SK-N-DZ (cell line): ENCODE results near the gene TUBA1C. TPM values are rescaled to one million over a fixed set of nuclear protein-coding genes. Genes with fewer than 3 reads are reported as not detected.

Source experiments
- DNase-seq: peaks from one replicate; pipeline ENCODE4 v3.0.0-alpha.2; 2015; ENCODE audit warnings: low spot score
- polyA plus RNA-seq, 2 experiments: library from polyadenylated mRNA; depleted of rRNA; stranded (reverse); fragments of >200 nt; gene quantifications; 2 replicates each; pipeline ENCODE4 v1.2.3, GENCODE V29; 2014

TUBA1C gene
- 6.9 and 9.3 TPM in 2 replicates for polyA plus RNA-seq (2014; cell fraction: cytosol; rRNA removed)
- polyA plus RNA-seq (2014; cell fraction: nucleus; rRNA removed): 0.52 and 4.8 TPM in 2 replicates

DNA sequence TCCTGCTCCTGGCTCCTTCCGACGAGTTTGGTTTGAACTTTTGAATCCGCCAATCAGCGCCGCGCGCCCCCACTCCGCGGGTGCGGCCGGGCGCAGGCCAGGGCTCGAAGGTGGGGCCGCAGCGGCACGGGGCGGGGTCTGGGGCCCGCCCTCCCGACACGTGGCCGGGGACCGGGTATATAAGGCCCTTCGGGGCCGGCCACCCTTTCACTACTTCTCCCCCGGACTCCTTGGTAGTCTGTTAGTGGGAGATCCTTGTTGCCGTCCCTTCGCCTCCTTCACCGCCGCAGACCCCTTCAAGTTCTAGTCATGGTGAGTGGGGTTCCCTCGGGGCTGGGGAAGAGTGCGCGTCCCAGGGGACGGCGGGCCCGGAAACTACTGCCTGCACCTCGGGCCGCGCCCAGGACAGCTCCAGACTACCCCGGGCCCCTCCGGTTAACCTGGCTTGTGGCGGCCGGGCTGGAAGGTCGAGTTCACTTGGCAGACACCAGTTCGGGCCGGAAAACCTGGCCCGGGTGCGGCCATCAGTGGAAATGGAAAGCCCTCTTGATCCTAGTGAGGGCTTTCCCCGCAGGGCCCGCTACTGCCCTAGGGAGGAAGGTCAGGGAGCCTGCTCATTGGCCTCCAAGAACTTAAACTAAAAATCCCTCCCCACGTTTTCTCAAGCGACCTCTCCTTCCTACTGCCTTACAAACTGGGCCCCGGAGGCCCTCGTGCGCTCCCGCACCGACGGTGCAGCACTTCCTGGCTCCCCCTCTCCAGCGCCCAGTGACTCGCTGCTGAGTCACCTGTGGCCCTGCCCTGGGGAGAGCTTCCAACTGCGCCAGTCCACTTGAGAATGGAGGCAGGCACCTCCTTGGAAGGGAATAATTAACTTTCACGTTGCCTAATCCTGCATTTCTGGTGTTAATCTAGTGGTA lies at the start of gene TUBA1C:
TUBA1C (plus strand) TSS at position 210 of the 920 bp plus-strand sequence; CDS start at position 310, 100 bp downstream.
- no peak for DNase-seq

GRCh38 chr12:49219417-49220026 lies 45.4 kb upstream of the TUBA1C start:
- no peak for DNase-seq

DNA sequence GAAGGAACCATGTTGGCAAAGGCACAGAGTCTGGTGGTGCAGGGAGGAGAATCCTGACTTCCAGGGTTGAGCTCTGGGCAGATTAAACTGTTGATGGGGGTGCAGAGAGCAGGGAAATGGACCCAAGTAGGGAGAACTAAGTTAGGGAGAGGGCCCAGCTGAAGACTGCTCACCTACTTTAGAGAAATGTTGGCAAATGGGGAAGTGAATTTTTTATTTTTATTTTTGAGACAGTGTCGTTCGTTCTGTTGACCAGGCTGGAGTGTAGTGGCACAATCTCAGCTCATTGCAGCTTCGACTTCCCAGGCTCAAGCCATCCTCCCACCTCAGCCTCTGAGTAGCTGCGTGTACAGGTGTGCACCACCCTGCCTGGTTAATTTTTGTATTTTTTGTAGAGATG lies 43.9 kb upstream of the TUBA1C start:
- no peak for DNase-seq

GRCh38 chr12:49223122-49223521 lies 41.8 kb upstream of the TUBA1C start:
- DNase-seq: no peak

- DNase-seq: peak; percentile 84
Observed at GRCh38 chr12:49223590-49224369, 41.1 kb upstream of the TUBA1C start.

GRCh38 chr12:49225576-49226166 lies 39.2 kb upstream of the TUBA1C start:
- DNase-seq: no peak

DNA sequence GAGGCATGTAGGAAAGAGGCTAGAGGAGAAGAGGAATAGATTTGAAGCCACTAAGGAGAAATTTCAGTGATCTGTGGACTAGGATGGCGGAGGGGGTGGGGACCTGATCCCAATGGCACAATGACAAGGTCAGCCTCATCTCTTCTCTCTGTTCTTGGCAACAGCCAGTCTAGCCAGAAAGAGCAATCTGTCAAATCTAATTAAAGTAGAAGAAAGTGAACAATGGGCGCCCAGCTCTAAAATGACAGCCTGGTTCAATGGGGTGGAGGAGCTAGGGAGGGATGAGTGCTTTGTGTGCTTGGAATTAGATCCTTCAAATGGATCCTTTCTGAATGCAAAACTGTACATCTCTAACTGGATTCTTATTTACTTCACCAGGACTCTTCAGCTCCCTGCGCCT lies 37.2 kb upstream of the TUBA1C start:
- DNase-seq: peak; percentile 72

DNA sequence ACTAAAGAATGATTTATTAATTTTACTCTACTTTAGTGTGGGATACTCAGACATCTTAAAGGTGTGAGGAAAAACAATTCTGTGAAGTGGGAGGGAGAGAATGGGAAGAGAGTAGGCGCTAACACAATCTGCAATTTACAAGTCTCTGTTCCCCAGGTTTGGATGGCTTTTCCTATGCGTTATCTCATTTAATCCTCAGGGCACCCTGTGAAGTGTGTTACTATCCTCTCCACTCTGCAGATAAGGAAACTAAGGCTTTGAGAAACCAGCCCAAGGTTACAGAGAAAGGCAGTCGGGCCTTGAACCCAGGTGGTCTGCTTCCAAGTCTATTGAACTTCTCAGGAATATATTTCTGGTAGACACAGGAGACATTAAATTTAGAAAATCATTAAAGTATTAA lies 36.2 kb upstream of the TUBA1C start:
- no peak for DNase-seq

- no peak for DNase-seq
Observed at GRCh38 chr12:49230176-49230804, 34.6 kb upstream of the TUBA1C start.

- DNase-seq: no peak
Observed at GRCh38 chr12:49230805-49231194, 34.1 kb upstream of the TUBA1C start.

DNA sequence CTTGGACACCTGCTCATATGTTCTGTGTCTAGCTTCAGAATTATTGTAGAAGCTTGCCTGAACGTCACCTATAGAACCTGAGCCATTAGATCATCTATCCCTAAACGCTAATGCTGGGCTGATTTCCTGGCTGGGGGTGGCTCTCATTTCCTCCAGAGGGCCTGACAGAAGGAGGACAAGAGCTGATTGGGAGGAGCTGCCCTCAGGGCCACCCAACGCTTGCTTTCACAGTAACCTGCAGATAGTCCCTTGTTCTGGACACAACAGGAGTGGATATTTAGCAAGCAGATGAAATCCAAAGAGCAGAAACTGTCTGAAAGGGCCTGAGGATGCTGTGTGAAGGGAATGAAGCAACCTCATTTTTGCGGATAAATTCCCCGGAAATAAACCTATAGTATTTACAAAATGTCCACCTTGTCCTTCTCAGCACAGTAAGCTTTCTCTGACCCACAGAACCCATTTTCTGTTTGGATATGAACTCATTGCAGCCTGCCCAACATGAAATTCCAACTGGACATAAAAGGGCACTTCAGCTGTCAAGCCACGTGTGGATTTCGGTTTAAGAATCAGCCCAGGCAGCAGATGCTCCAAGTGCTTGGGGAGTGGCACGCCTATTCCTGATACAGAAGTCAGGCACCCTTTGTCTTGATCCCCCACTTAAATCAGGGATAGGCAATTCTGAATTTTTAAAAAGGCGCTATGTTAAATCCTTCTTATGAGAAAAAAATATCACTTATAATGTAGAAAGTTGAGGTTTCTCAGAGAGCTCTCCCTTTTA lies 32.8 kb upstream of the TUBA1C start:
- peak; percentile 73 for DNase-seq

GRCh38 chr12:49232940-49233841 lies 31.7 kb upstream of the TUBA1C start:
- DNase-seq: peak; percentile 93

DNA sequence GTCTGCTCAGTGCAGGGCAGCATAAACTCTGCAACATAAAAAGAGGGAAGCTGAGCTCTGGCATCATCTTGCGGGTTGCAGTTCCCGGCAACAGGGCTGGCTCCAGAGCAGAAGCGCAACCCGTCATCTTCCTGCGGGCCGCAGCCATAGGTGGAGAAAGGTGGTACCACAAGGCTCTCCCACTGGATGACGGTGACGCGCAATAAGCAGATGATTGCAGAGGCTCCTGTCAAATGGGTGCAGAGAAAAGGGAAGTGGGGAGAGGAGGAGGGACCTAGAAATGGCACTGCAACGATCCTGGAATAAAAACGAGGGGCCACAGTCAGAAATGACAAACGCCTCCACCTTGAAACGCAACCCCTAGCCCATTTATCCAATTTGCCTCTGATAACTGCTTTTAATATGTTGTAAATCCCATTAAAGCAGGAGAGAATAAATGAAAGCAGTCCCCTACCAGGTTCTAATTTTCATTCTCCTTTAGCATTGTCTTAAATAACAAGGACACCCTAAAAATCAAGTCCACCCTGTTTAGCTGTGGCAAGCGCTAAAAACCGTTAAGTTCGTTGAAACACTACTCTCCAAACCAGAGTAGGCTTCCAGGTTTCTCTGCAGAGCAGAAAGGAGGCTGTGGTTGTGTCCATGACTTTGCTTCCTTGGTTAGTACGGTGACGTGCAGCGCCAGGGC lies 30.9 kb upstream of the TUBA1C start:
- peak; percentile 96 for DNase-seq

- DNase-seq: no peak
Observed at GRCh38 chr12:49236423-49236822, 28.5 kb upstream of the TUBA1C start.

- DNase-seq: no peak
Observed at GRCh38 chr12:49243631-49244030, 21.3 kb upstream of the TUBA1C start.

DNA sequence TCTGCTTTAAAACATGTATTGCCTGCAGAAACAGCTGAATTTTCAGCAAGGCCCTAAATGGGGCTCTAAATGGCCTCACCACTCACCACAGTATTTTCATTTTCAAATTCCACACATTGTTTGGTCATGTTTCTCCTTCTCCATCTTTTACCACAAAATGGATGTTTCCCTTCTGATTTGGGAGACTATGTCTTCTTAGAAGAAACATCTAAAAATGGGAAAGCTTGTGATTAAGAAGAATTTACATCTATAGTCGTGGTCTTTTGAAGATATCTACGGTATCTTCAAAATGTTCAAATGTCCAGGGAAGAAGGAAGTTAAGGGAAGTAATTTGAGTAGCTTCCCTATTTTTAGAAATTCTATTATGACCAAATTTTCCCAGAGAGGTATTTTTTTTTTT lies 20.7 kb upstream of the TUBA1C start:
- no peak for DNase-seq

DNA sequence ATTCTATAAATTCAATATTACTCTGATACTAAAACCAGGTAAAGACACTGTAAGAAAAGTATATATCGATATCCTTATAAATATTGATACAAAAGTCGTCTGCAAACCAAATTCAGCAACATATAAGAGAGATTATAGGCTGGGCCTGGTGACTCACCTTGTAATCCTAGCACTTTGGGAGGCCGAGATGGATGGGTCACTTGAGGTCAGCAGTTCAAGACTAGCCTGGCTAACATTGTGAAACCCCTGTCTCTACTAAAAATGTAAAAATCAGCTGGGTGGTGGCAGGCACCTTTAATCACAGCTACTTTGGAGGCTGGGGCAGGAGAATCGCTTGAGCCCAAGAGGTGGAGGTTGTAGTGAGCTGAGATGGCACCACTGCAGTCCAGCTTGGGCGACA lies 13.5 kb upstream of the TUBA1C start:
- no peak for DNase-seq

DNA sequence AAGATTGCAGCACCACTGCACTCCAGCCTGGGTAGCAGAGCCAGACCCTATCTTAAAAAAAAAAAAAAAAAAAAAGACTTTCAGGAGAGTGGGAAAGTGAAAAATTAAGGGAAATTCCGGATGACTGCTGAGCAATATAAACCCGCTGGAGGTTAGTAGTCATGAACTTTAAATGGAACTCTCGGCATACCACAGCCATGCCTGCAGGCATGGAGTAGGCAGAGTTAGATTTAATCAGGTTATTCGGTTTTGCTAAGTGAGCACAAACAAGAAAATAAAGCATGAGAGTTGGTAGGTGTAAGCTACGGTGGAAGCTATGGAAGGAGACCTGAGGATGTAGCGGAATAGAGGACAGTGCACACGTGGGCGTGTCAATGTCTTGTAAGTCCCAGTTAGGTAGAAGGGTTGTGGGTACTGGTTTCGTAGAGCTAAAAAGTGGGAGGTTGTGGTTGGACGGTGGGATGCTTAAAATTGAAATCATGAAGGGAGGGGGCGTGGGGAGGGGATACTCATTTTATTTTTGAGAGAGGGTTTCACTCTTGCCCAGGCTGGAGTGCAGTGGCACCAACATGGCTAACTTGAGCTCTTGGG lies 11.8 kb upstream of the TUBA1C start:
- no peak for DNase-seq
